Activated naive CD4-positive, alpha-beta T cell treated with anti-CD3 and anti-CD28 coated beads, Interleukin-2, amount 10 ng/mL, durations not matched to agents 7 days and 5 days (primary cell): ENCODE results near the gene CDC27.
"Not testable (repeated sequence)": the region's sequence is repeated elsewhere in the genome, so short reads cannot be mapped to it uniquely, and the experiment has no call there.

Source experiments
- CTCF ChIA-PET: fragments of 350-600 bp; sonication (Branson Sonifier 250); formaldehyde crosslinking; loops from one replicate; lab custom pipeline; 2021; ENCODE audit warnings: antibody characterized with exemption; lab: Charles Lee
- DNase-seq: peaks from one replicate; pipeline ENCODE4 v3.0.0-alpha.2; 2020
- H3K27ac Mint-ChIP-seq: one replicate; pipeline ENCODE4 v1.8.0; 2021; ENCODE audit warnings: mild to moderate bottlenecking, moderate library complexity, mixed read lengths
- H3K27me3 Mint-ChIP-seq: one replicate; pipeline ENCODE4 v1.8.0; 2021; ENCODE audit warnings: mild to moderate bottlenecking, mixed read lengths
- H3K36me3 Mint-ChIP-seq: one replicate; pipeline ENCODE4 v1.8.0; 2021; ENCODE audit warnings: mixed read lengths
- H3K4me1 Mint-ChIP-seq: one replicate; pipeline ENCODE4 v1.8.0; 2021; ENCODE audit warnings: mixed read lengths
- H3K4me3 Mint-ChIP-seq: one replicate; pipeline ENCODE4 v1.8.0; 2021; ENCODE audit warnings: mild to moderate bottlenecking, moderate library complexity, mixed read lengths
- H3K9me3 Mint-ChIP-seq: one replicate; pipeline ENCODE4 v1.8.0; 2021; ENCODE audit warnings: mixed read lengths

CDC27 gene

GRCh38 chr17:47074361-47074760, 114.7 kb downstream of the CDC27 start:
- DNase-seq, H3K9me3 Mint-ChIP-seq, H3K27ac Mint-ChIP-seq, H3K4me3 Mint-ChIP-seq, H3K27me3 Mint-ChIP-seq, CTCF ChIA-PET: not testable (repeated sequence)
- peaks cover 35% of the 10 kb centered on the region for H3K4me1 Mint-ChIP-seq
- H3K36me3 Mint-ChIP-seq, result peaks cover 23% of the 10 kb centered on the region

DNA sequence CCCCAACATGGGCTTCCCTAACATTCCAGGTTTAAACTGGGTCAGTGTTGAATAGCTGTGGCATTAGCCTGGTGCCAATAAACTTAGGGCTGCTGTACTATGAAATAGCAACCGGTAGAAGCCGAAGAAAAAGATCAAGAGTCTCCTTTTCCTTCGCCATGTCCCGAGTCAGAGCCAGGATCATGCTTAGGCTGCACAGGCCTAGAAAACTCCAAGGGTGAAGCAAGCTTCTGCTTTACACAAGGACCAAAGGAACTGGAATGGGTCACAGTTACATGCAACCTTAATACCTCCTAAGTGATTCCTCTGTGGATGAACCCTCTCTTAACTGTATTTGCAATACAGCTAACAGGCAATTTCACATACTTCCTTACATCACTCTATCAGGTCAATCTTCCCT, 115.5 kb downstream of the CDC27 start:
- DNase-seq, H3K9me3 Mint-ChIP-seq, CTCF ChIA-PET, H3K27me3 Mint-ChIP-seq, H3K27ac Mint-ChIP-seq, H3K4me3 Mint-ChIP-seq: not testable (repeated sequence)
- peaks cover 34% of the 10 kb centered on the region for H3K4me1 Mint-ChIP-seq
- H3K36me3 Mint-ChIP-seq, result peaks cover 23% of the 10 kb centered on the region

- Mint-ChIP-seq H3K27ac (no peak overlapping the region), H3K36me3 (peaks cover 23% of the 10 kb centered on the region), H3K4me1 (peaks cover 36% of the 10 kb centered on the region), H3K4me3 (no peak overlapping the region), H3K9me3 (peaks cover 7% of the 10 kb centered on the region), H3K27me3 (no peaks in the 10 kb centered on the region)
- CTCF ChIA-PET, result no interaction called here
- no peak for DNase-seq
Observed at GRCh38 chr17:47072886-47073285, 116.2 kb downstream of the CDC27 start.

DNA sequence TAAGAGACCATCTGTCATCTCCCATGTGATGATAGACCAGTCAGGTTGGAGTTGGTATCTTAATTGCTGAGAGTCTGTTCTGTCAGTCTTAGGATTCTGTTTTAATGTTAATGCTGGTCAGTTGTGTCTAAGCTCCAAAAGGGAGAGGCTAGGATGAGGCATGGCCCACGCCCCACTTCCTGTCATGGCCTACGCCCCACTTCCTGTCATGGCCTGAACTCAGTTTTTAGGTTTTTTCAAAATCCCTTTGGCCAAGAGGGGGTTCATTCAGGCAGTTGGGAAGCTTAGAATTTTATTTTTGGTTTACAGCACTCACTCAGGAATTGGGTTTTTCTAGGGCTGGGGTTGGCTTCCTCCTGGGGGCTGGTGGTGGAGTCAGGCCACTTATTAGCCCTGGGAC, 117.9 kb downstream of the CDC27 start:
- CTCF ChIA-PET, H3K27me3 Mint-ChIP-seq, H3K9me3 Mint-ChIP-seq, H3K4me3 Mint-ChIP-seq: not testable (repeated sequence)
- Mint-ChIP-seq H3K27ac (peak overlapping the region; percentile 79), H3K4me1 (peaks cover 47% of the 10 kb centered on the region), H3K36me3 (peaks cover 29% of the 10 kb centered on the region)
- DNase-seq, result peak; percentile 40

GRCh38 chr17:47070266-47070665, 118.8 kb downstream of the CDC27 start:
- DNase-seq, CTCF ChIA-PET, H3K27me3 Mint-ChIP-seq, H3K9me3 Mint-ChIP-seq, H3K4me3 Mint-ChIP-seq: not testable (repeated sequence)
- Mint-ChIP-seq H3K27ac (peak overlapping the region; percentile 26), H3K36me3 (peaks cover 32% of the 10 kb centered on the region), H3K4me1 (peaks cover 51% of the 10 kb centered on the region)
